Adrenal gland (tissue), 12 donors: ENCODE data around the gene DDRGK1. TPM values are rescaled to one million over a fixed set of nuclear protein-coding genes. Genes with fewer than 3 reads are reported as not detected.
A peak's percentile ranks its signal among the peaks of the same experiment; 100 is the strongest.

Experiments used
- DNase-seq, 7 donors: peaks; one replicate each; pipeline ENCODE4 v3.0.0-alpha.2; 2019 to 2020
- H3K27ac ChIP-seq, 5 donors: fragments of 200-600 bp; sonication (generic) in 4 of 5; 1 replicate in 3 of 5; 2 replicates in 2 of 5; pipeline versions ENCODE4 v1.5.1 to v1.8.0; 2016 to 2020; ENCODE audit warnings: mild to moderate bottlenecking in 1 of 5
- H3K27me3 ChIP-seq: fragments of 200-600 bp; 2 replicates; pipeline ENCODE4 v1.8.0; 2021
- H3K36me3 ChIP-seq, 2 donors: fragments of 200-600 bp; replicated peaks in 1 of 2; 1 replicate in 1 of 2; 2 replicates in 1 of 2; pipeline versions ENCODE4 v1.5.1 to v1.8.0; 2018 to 2022
- H3K4me1 ChIP-seq, 2 donors: fragments of 200-600 bp; replicated peaks in 1 of 2; 1 replicate in 1 of 2; 2 replicates in 1 of 2; pipeline versions ENCODE4 v1.5.1 to v1.8.0; 2018 to 2021
- H3K4me3 ChIP-seq, 4 donors: fragments of 200-600 bp; sonication (generic) in 3 of 4; one replicate each; pipeline ENCODE4 v1.5.1; 2016 to 2018
- H3K9me3 ChIP-seq, 3 donors: fragments of 200-600 bp; sonication (generic) in 1 of 3; replicated peaks in 1 of 3; 1 replicate in 2 of 3; 2 replicates in 1 of 3; pipeline versions ENCODE4 v1.5.1 to v1.8.0; 2016 to 2021
- POLR2A ChIP-seq, 2 donors: fragments of 450-650 bp; IDR thresholded peaks; one replicate each; pipeline ENCODE4 v1.6.1; 2017; ENCODE audit warnings: antibody characterized with exemption in 2 of 2, mild to moderate bottlenecking in 2 of 2, moderate library complexity in 1 of 2
- WGBS, 4 donors: extraction: QIAGEN DNeasy Blood & Tissue Kit in 2 of 4; methylation state at CpG; one replicate each; pipeline versions ENCODE4 v1.1.5 to v1.1.7; 2013 to 2017; 5-methylcytosine and 5-hydroxymethylcytosine counted together
- intact Hi-C, 2 donors: fragments of 100-400 bp; cut with DNase I; formaldehyde crosslinking; loops; one replicate each; pipeline versions ENCODE4 v1.14.1 to v1.15.0; 2022 to 2023
- polyA plus RNA-seq, 3 donors: library from polyadenylated mRNA; stranded (reverse); fragments of 200-250 nt in 2 of 3; fragments of 350-450 nt in 1 of 3; fragmentation: Illumina TruSeq in 1 of 3; extraction: RNeasy Lipid Tissue Mini Kit (QIAGEN cat#74804) in 1 of 3; gene quantifications; one replicate each; pipeline ENCODE4 v1.2.3, GENCODE V29; 2013 to 2014
- total RNA-seq, 9 donors: library from RNA; depleted of rRNA in 4 of 9; stranded (reverse); fragments of >200 nt in 4 of 9; fragments of 120-200 nt in 1 of 9; fragmentation: NEBNext Ultra II Directional in 1 of 9; extraction: Animal tissue kit (Norgen Biotek cat#: 25700) in 1 of 9; gene quantifications; one replicate each; pipeline versions ENCODE4 v1.1.0 to v1.2.4, GENCODE V29; 2013 to 2023
- TF ChIP-seq, protein P1 (sequence below), 6 experiments: fragments of 450-650 bp in 4 of 6; fragments of 200-600 bp in 2 of 6; sonication (generic) in 1 of 6; IDR thresholded peaks; 1 replicate in 5 of 6; 2 replicates in 1 of 6; pipeline versions ENCODE4 v1.5.1 to v1.8.0; 2016 to 2021; ENCODE audit warnings: antibody characterized with exemption in 6 of 6, mild to moderate bottlenecking in 2 of 6, moderate library complexity in 1 of 6
- donor health status: healthy with polysubstance abuse.
- donor health status: Bipolar disorder and iron deficiency.
- donor health status: DM: yes; HTN: yes; CAD: no.
- donor health status: DM: no; HTN: no; CAD: no.
- donor health status: DM: no; HTN: no; CAD: no.
- donor health status: DM: yes; HTN: yes; CAD: no.

DDRGK1 gene
- total and polyA plus RNA-seq, 12 donors, result 81.6 to 202 (median 140) TPM

DNA sequence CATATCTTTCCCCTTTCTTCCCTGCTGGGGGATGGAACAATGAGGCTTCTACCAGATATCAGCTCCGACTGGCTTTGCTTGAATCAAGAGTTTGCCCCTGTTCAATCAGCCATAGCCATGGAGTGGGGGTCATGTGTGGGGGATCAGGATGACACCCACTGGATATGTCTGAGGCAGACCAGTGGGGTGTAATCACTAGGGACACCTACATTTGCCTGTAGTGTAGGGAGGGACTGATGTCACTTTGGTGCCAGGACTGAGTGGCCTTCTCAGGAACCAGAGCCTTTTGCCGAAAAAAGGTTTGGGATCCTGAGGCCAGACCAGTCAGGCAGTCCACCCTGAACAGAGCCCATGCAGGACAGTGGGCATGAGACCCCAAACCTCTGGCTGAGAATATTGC, 5.9 kb upstream of the DDRGK1 start:
- no peaks in the 10 kb centered on the region for H3K9me3 ChIP-seq
- H3K4me1 ChIP-seq, result peaks cover 10 to 12% of the 10 kb centered on the region in 2 donors
- H3K27ac ChIP-seq, result no peak overlapping the region
- 50 to 81% (median 76%) methylated on average over 1 to 2 of the region's 2 CpGs for WGBS, 4 donors
- H3K4me3 ChIP-seq, result peak overlapping the region in 1 of 4 donors; percentile 92
- DNase-seq, result no peak
- H3K36me3 ChIP-seq, result peaks cover 0 to 10% of the 10 kb centered on the region in 2 donors
- intact Hi-C loops, result no loop called here
- TF ChIP-seq, protein P1, sequence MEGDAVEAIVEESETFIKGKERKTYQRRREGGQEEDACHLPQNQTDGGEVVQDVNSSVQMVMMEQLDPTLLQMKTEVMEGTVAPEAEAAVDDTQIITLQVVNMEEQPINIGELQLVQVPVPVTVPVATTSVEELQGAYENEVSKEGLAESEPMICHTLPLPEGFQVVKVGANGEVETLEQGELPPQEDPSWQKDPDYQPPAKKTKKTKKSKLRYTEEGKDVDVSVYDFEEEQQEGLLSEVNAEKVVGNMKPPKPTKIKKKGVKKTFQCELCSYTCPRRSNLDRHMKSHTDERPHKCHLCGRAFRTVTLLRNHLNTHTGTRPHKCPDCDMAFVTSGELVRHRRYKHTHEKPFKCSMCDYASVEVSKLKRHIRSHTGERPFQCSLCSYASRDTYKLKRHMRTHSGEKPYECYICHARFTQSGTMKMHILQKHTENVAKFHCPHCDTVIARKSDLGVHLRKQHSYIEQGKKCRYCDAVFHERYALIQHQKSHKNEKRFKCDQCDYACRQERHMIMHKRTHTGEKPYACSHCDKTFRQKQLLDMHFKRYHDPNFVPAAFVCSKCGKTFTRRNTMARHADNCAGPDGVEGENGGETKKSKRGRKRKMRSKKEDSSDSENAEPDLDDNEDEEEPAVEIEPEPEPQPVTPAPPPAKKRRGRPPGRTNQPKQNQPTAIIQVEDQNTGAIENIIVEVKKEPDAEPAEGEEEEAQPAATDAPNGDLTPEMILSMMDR (IDR thresholded peaks at IDR 0.05), result no peak
- no peak for TF ChIP-seq POLR2A (IDR thresholded peaks at IDR 0.05)
- no peaks in the 10 kb centered on the region for H3K27me3 ChIP-seq

DNA sequence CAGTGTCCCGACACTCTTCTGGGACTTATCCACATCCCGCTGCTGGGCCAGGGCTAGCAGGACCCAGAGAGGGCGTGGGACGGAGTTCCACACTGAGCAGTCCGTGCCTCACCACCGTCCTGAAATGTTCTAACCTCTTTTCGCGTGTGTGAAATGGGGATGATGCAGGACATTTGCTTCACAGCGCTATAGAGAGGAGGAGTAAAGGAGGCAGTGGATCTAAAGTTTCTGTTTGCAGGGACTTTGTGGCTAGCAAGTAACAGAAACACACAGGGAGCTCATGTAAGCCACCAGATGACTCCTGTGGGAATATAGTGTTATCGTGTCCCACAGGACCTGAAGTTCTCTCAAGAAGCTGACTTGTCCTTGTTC, 5.5 kb upstream of the DDRGK1 start:
- DNase-seq, result no peak
- H3K36me3 ChIP-seq, result peaks cover 0 to 9% of the 10 kb centered on the region in 2 donors
- peak overlapping the region in 3 of 5 donors; percentile 38 to 91 (median 76) for H3K27ac ChIP-seq
- H3K4me1 ChIP-seq, result peaks cover 10 to 12% of the 10 kb centered on the region in 2 donors
- intact Hi-C loops, result no loop called here
- peak overlapping the region; percentile 50 to 92 (median 91) for H3K4me3 ChIP-seq
- no peaks in the 10 kb centered on the region for H3K9me3 ChIP-seq
- no peaks in the 10 kb centered on the region for H3K27me3 ChIP-seq
- TF ChIP-seq, protein P1 (IDR thresholded peaks at IDR 0.05), result no peak
- TF ChIP-seq POLR2A (IDR thresholded peaks at IDR 0.05), result no peak
- WGBS, 4 donors, result 1 to 3% (median 2%) methylated on average over 5 to 10 of the region's 10 CpGs

DNA sequence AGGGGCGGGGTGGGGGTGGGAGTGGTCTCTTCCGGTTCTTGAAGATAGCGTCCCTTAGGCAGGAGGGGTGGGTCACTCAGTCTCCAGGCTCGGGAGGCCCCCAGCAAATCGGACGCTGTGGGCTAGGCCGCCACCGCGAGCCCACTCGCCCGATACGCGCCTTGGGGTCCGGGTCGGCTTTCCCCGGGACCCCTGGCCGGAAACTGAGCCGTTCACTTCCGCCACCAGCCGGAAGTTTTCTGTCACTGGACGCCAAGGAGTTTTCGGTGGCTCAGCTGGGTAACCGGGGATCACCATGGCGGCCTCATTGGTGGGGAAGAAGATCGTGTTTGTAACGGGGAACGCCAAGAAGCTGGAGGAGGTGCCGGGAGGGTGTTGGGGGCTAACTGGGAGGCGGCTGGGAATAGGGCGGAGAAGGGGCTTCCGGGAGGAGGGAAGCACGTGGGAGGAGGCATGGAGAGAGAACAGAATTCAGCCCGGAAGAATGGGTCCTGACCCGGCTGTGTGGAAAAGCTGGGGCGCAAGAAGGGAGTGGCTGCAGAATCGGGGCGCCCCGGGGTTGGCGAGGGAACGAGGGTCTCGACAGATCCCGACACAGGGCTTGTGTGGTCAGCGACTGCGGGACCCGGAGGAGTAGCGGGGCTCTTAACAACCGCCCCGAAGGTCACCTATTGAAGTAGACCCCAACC, 4.9 kb upstream of the DDRGK1 start, which contains the start of gene ITPA:
Gene ITPA, plus strand, starts transcription at position 242 of the 689 bp plus-strand sequence. Its CDS starts 54 bp downstream, at position 296.
- H3K4me1 ChIP-seq, result peaks cover 10 to 12% of the 10 kb centered on the region in 2 donors
- TF ChIP-seq, protein P1 (IDR thresholded peaks at IDR 0.05), result peak in 2 of 6 experiments; percentile 5 to 10
- no peak for TF ChIP-seq POLR2A (IDR thresholded peaks at IDR 0.05)
- 0% methylated on average over 12 to 48 of the region's 48 CpGs for WGBS, 4 donors
- intact Hi-C loops, result no loop called here
- H3K27me3 ChIP-seq, result no peaks in the 10 kb centered on the region
- peak in 6 of 7 donors; percentile 36 to 66 (median 48) for DNase-seq
- H3K9me3 ChIP-seq, result no peaks in the 10 kb centered on the region
- peak within 1 kb of the TSS in 3 of 5 donors; percentile 38 to 91 (median 76) for H3K27ac ChIP-seq
- H3K4me3 ChIP-seq, result peak within 1 kb of the TSS; percentile 50 to 92 (median 91)
- peaks cover 0 to 9% of the 10 kb centered on the region in 2 donors for H3K36me3 ChIP-seq

DNA sequence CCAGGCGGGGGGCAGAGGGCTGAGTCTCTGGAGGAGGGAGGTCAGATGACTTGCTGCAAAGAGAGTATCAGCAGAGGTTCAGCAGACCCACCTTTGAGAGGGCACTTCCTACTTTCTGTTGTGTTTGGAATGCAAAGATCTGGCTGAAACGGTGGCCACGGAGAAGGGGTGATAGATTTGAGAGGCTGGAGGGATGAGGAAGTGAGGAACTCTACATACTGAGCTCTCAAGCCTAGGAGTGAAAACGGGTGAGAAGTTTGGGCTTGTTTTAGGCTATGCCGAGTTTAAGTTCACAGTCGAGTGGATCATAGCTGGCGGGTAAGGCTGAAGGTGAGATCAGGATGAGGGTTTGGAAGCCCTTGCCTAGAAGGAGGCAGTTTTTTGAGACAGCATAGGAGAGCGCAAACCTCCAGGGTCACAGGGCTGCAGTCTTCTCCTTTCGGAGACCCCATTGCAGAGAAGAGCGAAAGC, 4.3 kb upstream of the DDRGK1 start:
- DNase-seq, result no peak
- intact Hi-C loops, result no loop called here
- H3K9me3 ChIP-seq, result no peaks in the 10 kb centered on the region
- peak overlapping the region; percentile 50 to 92 (median 91) for H3K4me3 ChIP-seq
- peaks cover 0 to 5% of the 10 kb centered on the region in 2 donors for H3K36me3 ChIP-seq
- no peaks in the 10 kb centered on the region for H3K27me3 ChIP-seq
- peak overlapping the region in 3 of 5 donors; percentile 38 to 91 (median 76) for H3K27ac ChIP-seq
- WGBS, 4 donors, result 1 to 9% (median 4%) methylated on average over 6 to 10 of the region's 10 CpGs
- H3K4me1 ChIP-seq, result peaks cover 10 to 12% of the 10 kb centered on the region in 2 donors
- no peak for TF ChIP-seq POLR2A (IDR thresholded peaks at IDR 0.05)
- TF ChIP-seq, protein P1 (IDR thresholded peaks at IDR 0.05), result no peak
